Measurements from ENCODE around the gene CD7. TPM values are rescaled to one million over a fixed set of nuclear protein-coding genes. Genes with fewer than 3 reads are reported as not detected.

CD7 gene
- total and polyA plus RNA-seq, 9 of the 15 experiments (the other 6 are each of a cell fraction or from before 2014, with no cell fraction given): 0.21 to 0.35 TPM; not detected in 7

DNA sequence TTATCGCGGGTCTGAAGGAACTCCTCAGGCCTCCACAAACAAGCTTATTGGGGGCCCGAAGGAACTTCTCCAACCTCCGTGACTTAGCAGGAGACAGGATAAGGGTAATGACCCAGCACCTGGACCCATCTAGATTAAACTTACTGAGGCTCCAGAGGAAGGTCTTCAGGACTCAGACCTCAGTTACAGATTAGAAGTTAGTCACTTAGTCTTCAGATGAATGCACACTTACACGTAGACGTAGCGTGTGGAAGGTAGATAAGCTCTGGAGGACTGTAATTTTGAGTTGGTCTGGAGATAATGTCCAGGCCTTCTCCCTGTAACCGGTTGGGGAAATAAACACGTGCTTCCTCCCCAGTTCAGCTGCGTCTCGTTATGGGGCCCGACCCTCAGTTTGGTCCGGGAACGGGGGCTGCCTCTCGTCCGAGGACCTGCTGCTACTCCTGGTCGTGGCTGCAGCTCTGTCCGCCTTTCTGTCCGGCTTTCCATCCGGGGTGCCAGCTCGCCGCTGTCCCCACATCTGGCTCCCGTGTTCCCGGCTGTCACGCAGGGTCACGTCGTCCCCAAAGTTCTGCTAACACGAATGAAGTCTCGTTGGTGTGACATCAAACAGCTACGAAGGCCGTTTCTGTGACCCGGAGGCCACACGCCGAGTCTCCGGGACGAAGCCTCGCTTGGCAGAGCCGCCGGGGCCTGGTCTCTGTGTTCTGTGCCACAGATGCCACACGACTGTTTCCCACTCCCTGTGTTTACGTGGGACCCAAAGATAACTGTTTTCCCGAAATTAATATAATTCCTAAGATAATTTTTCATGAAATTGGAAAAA lies 28.0 kb upstream of the CD7 start (continued):
- no peak for TF ChIP-seq ZNF124 (CRISPR knock-in tag; IDR thresholded peaks at IDR 0.05)
- no peak for TF ChIP-seq WHSC1 (IDR thresholded peaks at IDR 0.05; ENCODE audit: low read length)
- TF ChIP-seq ZNF699 (CRISPR knock-in tag; IDR thresholded peaks at IDR 0.05; ENCODE audit: insufficient replicate concordance): peak; percentile 7
- TF ChIP-seq ATF2 (CRISPR knock-in tag; IDR thresholded peaks at IDR 0.05): no peak
- no peak for TF ChIP-seq SNRNP70 (optimal IDR thresholded peaks at IDR 0.05; ENCODE audit: low read depth, low read length)
- no peak for TF ChIP-seq FOXA3 (CRISPR knock-in tag; conservative IDR thresholded peaks at IDR 0.05 in 1 of 2, IDR thresholded peaks at IDR 0.05 in 1 of 2)
- TF ChIP-seq BMI1 (IDR thresholded peaks at IDR 0.05; ENCODE audit: low read length): no peak
- TF ChIP-seq FOXJ2 (tag; IDR thresholded peaks at IDR 0.05): no peak
- peak; percentile 71 for TF ChIP-seq BACH1 (tag; IDR thresholded peaks at IDR 0.05)
- TF ChIP-seq ZNF780A (CRISPR knock-in tag; IDR thresholded peaks at IDR 0.05): no peak
- TF ChIP-seq CBX2 (IDR thresholded peaks at IDR 0.05; ENCODE audit: insufficient read depth, low read length, poor library complexity, severe bottlenecking): no peak
- no peak for TF ChIP-seq THRA (IDR thresholded peaks at IDR 0.05)
- TF ChIP-seq ZNF79 (CRISPR knock-in tag; IDR thresholded peaks at IDR 0.05; ENCODE audit: low read depth): no peak
- TF ChIP-seq TFAM (CRISPR knock-in tag; conservative IDR thresholded peaks at IDR 0.05): no peak
- TF ChIP-seq, protein P1, sequence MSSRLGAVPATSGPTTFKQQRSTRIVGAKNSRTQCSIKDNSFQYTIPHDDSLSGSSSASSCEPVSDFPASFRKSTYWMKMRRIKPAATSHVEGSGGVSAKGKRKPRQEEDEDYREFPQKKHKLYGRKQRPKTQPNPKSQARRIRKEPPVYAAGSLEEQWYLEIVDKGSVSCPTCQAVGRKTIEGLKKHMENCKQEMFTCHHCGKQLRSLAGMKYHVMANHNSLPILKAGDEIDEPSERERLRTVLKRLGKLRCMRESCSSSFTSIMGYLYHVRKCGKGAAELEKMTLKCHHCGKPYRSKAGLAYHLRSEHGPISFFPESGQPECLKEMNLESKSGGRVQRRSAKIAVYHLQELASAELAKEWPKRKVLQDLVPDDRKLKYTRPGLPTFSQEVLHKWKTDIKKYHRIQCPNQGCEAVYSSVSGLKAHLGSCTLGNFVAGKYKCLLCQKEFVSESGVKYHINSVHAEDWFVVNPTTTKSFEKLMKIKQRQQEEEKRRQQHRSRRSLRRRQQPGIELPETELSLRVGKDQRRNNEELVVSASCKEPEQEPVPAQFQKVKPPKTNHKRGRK (tag; IDR thresholded peaks at IDR 0.05): no peak
- no peak for TF ChIP-seq SAP30 (IDR thresholded peaks at IDR 0.05; ENCODE audit: borderline replicate concordance, insufficient read depth, low read depth, low read length, poor library complexity, severe bottlenecking)
- no peak for TF ChIP-seq GTF2E2 (tag; IDR thresholded peaks at IDR 0.05)
- TF ChIP-seq TGIF2 (CRISPR knock-in tag; IDR thresholded peaks at IDR 0.05): no peak
- peak; percentile 92 for TF ChIP-seq EP400 (IDR thresholded peaks at IDR 0.05)
- peak; percentile 89 for TF ChIP-seq HOMEZ (CRISPR knock-in tag; IDR thresholded peaks at IDR 0.05)
- TF ChIP-seq PTTG1 (tag; IDR thresholded peaks at IDR 0.05; ENCODE audit: low read depth): peak; percentile 59
- peak; percentile 72 for TF ChIP-seq ATF7 (IDR thresholded peaks at IDR 0.05)

All from K562 (cell line).